ENCODE results near the gene RBM15B. TPM values are rescaled to one million over a fixed set of nuclear protein-coding genes. Genes with fewer than 3 reads are reported as not detected.

Gene RBM15B
- total RNA-seq, 2 experiments from 2014 or later: 29.1 to 29.2 TPM

DNA sequence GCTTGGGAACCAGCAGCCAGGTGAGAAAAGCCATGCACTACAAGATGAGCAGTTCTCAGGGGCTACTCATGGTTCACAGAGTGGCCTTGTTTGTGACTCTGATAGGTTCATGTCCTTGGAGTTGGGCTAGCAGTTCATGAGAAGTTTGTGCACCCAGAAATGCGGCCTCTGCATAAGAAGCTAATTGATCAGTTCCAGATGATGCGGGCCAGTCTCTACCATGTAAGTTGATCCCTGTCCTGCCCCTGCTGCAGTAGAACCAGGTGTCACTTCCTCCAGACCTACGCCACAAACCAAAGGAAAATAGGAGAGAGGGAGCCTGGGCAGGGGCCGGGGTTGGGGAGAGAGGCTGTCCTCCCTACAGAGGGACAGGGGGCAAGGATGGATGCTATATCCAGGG lies 33.2 kb upstream of the RBM15B start:
- Histone ChIP-seq H3K4me1 (ENCODE audit: insufficient read depth, low read length) (peaks cover 2% of the 10 kb centered on the region), H3K4me3 (ENCODE audit: low read length) (no peak overlapping the region), H3K36me3 (ENCODE audit: insufficient read depth, low read length) (no peaks in the 10 kb centered on the region), H3K9me3 (ENCODE audit: control insufficient read depth in 1 of 2, insufficient read depth in 1 of 2, low read length in 2 of 2) (no peaks in the 10 kb centered on the region), H3K27me3 (ENCODE audit: control insufficient read depth in 1 of 2, insufficient read depth in 2 of 2, low read length in 2 of 2) (no peaks in the 10 kb centered on the region), H3K27ac (ENCODE audit: low read depth in 1 of 2, low read length in 2 of 2) (no peak overlapping the region)
- no peak overlapping the region for H3K4me3 Mint-ChIP-seq
- DNase-seq (no peak), ATAC-seq (ENCODE audit: poor library complexity) (no peak)
- H3K27ac Mint-ChIP-seq: no peak overlapping the region
- TF ChIP-seq, protein P1, sequence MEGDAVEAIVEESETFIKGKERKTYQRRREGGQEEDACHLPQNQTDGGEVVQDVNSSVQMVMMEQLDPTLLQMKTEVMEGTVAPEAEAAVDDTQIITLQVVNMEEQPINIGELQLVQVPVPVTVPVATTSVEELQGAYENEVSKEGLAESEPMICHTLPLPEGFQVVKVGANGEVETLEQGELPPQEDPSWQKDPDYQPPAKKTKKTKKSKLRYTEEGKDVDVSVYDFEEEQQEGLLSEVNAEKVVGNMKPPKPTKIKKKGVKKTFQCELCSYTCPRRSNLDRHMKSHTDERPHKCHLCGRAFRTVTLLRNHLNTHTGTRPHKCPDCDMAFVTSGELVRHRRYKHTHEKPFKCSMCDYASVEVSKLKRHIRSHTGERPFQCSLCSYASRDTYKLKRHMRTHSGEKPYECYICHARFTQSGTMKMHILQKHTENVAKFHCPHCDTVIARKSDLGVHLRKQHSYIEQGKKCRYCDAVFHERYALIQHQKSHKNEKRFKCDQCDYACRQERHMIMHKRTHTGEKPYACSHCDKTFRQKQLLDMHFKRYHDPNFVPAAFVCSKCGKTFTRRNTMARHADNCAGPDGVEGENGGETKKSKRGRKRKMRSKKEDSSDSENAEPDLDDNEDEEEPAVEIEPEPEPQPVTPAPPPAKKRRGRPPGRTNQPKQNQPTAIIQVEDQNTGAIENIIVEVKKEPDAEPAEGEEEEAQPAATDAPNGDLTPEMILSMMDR (IDR thresholded peaks at IDR 0.05): no peak
- no peaks in the 10 kb centered on the region for H3K9me3 Mint-ChIP-seq
- no peaks in the 10 kb centered on the region for H3K27me3 Mint-ChIP-seq
- ChIA-PET POLR2A (no interaction called here), CTCF (no interaction called here)
- no peaks in the 10 kb centered on the region for H3K4me1 Mint-ChIP-seq (ENCODE audit: low read depth)
- H3K36me3 Mint-ChIP-seq (ENCODE audit: low read depth): no peaks in the 10 kb centered on the region
- intact Hi-C loops (cut with DNase I, micrococcal nuclease): no loop called here

DNA sequence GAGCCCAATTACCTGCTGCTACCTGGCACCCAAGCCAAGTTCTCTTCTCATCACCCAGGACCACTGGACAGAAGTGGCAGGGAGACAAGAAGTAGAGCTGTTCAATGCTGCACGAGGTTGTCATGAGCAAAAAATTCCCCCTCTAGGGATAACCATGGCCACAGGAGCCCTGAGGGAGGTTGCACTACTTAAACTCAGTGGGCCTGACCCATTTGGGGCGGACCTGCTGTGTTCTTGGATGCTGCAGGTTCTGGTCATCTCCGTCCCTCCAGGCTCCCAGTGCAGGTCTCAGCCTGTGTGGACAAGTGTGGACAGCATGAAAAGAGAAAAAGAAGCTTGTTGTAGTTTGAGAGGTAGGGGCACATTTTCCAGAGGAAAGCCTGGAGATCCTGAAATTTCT lies 32.1 kb upstream of the RBM15B start:
- Mint-ChIP-seq H3K4me3 (no peak overlapping the region), H3K36me3 (ENCODE audit: low read depth) (no peaks in the 10 kb centered on the region), H3K9me3 (no peaks in the 10 kb centered on the region), H3K27ac (no peak overlapping the region), H3K27me3 (no peaks in the 10 kb centered on the region), H3K4me1 (ENCODE audit: low read depth) (no peaks in the 10 kb centered on the region)
- CTCF ChIA-PET: no interaction called here
- no peak overlapping the region for H3K4me3 ChIP-seq (ENCODE audit: low read length)
- no peaks in the 10 kb centered on the region for H3K9me3 ChIP-seq (ENCODE audit: control insufficient read depth in 1 of 2, insufficient read depth in 1 of 2, low read length in 2 of 2)
- ATAC-seq (ENCODE audit: poor library complexity) (no peak), DNase-seq (no peak)
- POLR2A ChIA-PET: no interaction called here
- no peaks in the 10 kb centered on the region for H3K36me3 ChIP-seq (ENCODE audit: insufficient read depth, low read length)
- no peak overlapping the region for H3K27ac ChIP-seq (ENCODE audit: low read depth in 1 of 2, low read length in 2 of 2)
- intact Hi-C loops (cut with DNase I, micrococcal nuclease): no loop called here
- H3K27me3 ChIP-seq (ENCODE audit: control insufficient read depth in 1 of 2, insufficient read depth in 2 of 2, low read length in 2 of 2): no peaks in the 10 kb centered on the region
- TF ChIP-seq, protein P1 (IDR thresholded peaks at IDR 0.05): no peak
- H3K4me1 ChIP-seq (ENCODE audit: insufficient read depth, low read length): peaks cover 2% of the 10 kb centered on the region

GRCh38 chr3:51360806-51361205 lies 30.3 kb upstream of the RBM15B start:
- Histone ChIP-seq H3K4me1 (ENCODE audit: insufficient read depth, low read length) (no peaks in the 10 kb centered on the region), H3K27ac (ENCODE audit: low read depth in 1 of 2, low read length in 2 of 2) (no peak overlapping the region), H3K27me3 (ENCODE audit: control insufficient read depth in 1 of 2, insufficient read depth in 2 of 2, low read length in 2 of 2) (no peaks in the 10 kb centered on the region), H3K9me3 (ENCODE audit: control insufficient read depth in 1 of 2, insufficient read depth in 1 of 2, low read length in 2 of 2) (no peaks in the 10 kb centered on the region), H3K4me3 (ENCODE audit: low read length) (no peak overlapping the region), H3K36me3 (ENCODE audit: insufficient read depth, low read length) (no peaks in the 10 kb centered on the region)
- ChIA-PET POLR2A (no interaction called here), CTCF (no interaction called here)
- Mint-ChIP-seq H3K9me3 (no peaks in the 10 kb centered on the region), H3K4me1 (ENCODE audit: low read depth) (no peaks in the 10 kb centered on the region), H3K4me3 (no peak overlapping the region), H3K36me3 (ENCODE audit: low read depth) (no peaks in the 10 kb centered on the region), H3K27me3 (no peaks in the 10 kb centered on the region), H3K27ac (no peak overlapping the region)
- TF ChIP-seq, protein P1 (IDR thresholded peaks at IDR 0.05): no peak
- intact Hi-C loops (cut with DNase I, micrococcal nuclease): no loop called here
- ATAC-seq (ENCODE audit: poor library complexity): no peak
- DNase-seq: no peak

Measured in CD4-positive, alpha-beta T cell (primary cell).